OCI-LY1 (cell line): ENCODE results near the gene SLC17A3.

Experiments
- H2AFZ ChIP-seq: fragments of 200-600 bp; sonication (generic), shearing (Covaris generic); 2 replicates; pipeline ENCODE4 v1.6.0; 2014; ENCODE audit warnings: antibody characterized with exemption, mild to moderate bottlenecking, low read length
- H3F3A ChIP-seq: fragments of 200-600 bp; sonication (generic), shearing (Covaris generic); 2 replicates; pipeline ENCODE4 v1.6.0; 2014; ENCODE audit warnings: mild to moderate bottlenecking, antibody characterized with exemption, low read length, moderate library complexity; ENCODE audit not compliant: insufficient read depth
- H3K27ac ChIP-seq: fragments of 200-600 bp; sonication (generic); 2 replicates; pipeline ENCODE4 v1.5.1; 2014; ENCODE audit warnings: low read length, mixed run types, mild to moderate bottlenecking, low read depth; ENCODE audit not compliant: poor library complexity, severe bottlenecking
- H3K27me3 ChIP-seq: fragments of 200-600 bp; sonication (generic); 2 replicates; pipeline ENCODE4 v1.6.0; 2014; ENCODE audit warnings: antibody characterized with exemption, mild to moderate bottlenecking, low read length, moderate library complexity; ENCODE audit not compliant: insufficient read depth
- H3K36me3 ChIP-seq: fragments of 200-600 bp; sonication (generic); 2 replicates; pipeline ENCODE4 v1.6.1; 2014; ENCODE audit warnings: mild to moderate bottlenecking, antibody characterized with exemption, low read length, moderate library complexity, mixed read lengths; ENCODE audit not compliant: insufficient read depth
- H3K4me1 ChIP-seq: fragments of 200-600 bp; sonication (generic); 2 replicates; pipeline ENCODE4 v1.5.1; 2014; ENCODE audit warnings: mild to moderate bottlenecking, low read length, moderate library complexity; ENCODE audit not compliant: insufficient read depth, severe bottlenecking
- H3K4me2 ChIP-seq: fragments of 200-600 bp; sonication (generic), shearing (Covaris generic); 2 replicates; pipeline ENCODE4 v1.6.1; 2014; ENCODE audit warnings: low read length
- H3K4me3 ChIP-seq: fragments of 200-600 bp; sonication (generic); 2 replicates; pipeline ENCODE4 v1.5.1; 2014; ENCODE audit warnings: low read length, low read depth, mild to moderate bottlenecking, mixed read lengths; ENCODE audit not compliant: poor library complexity, severe bottlenecking
- H3K79me2 ChIP-seq: fragments of 200-600 bp; shearing (Covaris generic); 2 replicates; pipeline ENCODE4 v1.6.1; 2016; ENCODE audit warnings: mixed run types, low read length, mixed read lengths; ENCODE audit not compliant: insufficient read depth
- H3K9ac ChIP-seq: fragments of 200-600 bp; sonication (generic), shearing (Covaris generic); 2 replicates; pipeline ENCODE4 v1.6.1; 2014; ENCODE audit warnings: mild to moderate bottlenecking, low read length, mixed read lengths
- H3K9me2 ChIP-seq: fragments of 200-600 bp; sonication (generic), shearing (Covaris generic); 2 replicates; pipeline ENCODE4 v1.6.1; 2014; ENCODE audit warnings: low read depth, mild to moderate bottlenecking, low read length, mixed read lengths
- H3K9me3 ChIP-seq: fragments of 200-600 bp; shearing (Covaris generic); 2 replicates; pipeline ENCODE4 v1.6.1; 2014; ENCODE audit warnings: low read length, mixed read lengths
- H4K20me1 ChIP-seq: fragments of 200-600 bp; sonication (generic), shearing (Covaris generic); 2 replicates; pipeline ENCODE4 v1.6.0; 2016; ENCODE audit warnings: mild to moderate bottlenecking, low read length; ENCODE audit not compliant: insufficient read depth
- EZH2 ChIP-seq: fragments of 200-600 bp; sonication (generic), shearing (Covaris generic); IDR thresholded peaks from 2 replicates; pipeline ENCODE4 v1.8.0; 2017; ENCODE audit warnings: borderline replicate concordance, mixed run types, mild to moderate bottlenecking, antibody characterized with exemption, low read length, moderate library complexity, mixed read lengths
- TF ChIP-seq, protein P1 (sequence below): fragments of 200-600 bp; sonication (generic), shearing (Covaris generic); IDR thresholded peaks from 2 replicates; pipeline ENCODE4 v1.5.1; 2017; ENCODE audit warnings: mild to moderate bottlenecking, antibody characterized with exemption, low read length, moderate library complexity, mixed read lengths

The SLC17A3 gene

GRCh38 chr6:25874822-25875562 lies 949 bp upstream of the SLC17A3 start:
- no peaks in the 10 kb centered on the region for H3K79me2 ChIP-seq
- no peaks in the 10 kb centered on the region for H3K9me3 ChIP-seq
- H3K4me1 ChIP-seq = no peaks in the 10 kb centered on the region
- no peak overlapping the region for H3K27ac ChIP-seq
- no peaks in the 10 kb centered on the region for H4K20me1 ChIP-seq
- H3K9me2 ChIP-seq = no peaks in the 10 kb centered on the region
- no peaks in the 10 kb centered on the region for H3K36me3 ChIP-seq
- no peaks in the 10 kb centered on the region for H3K27me3 ChIP-seq
- H2AFZ ChIP-seq = no peak overlapping the region
- no peak overlapping the region for H3K4me3 ChIP-seq
- no peak overlapping the region for H3K4me2 ChIP-seq
- no peak overlapping the region for H3K9ac ChIP-seq
- H3F3A ChIP-seq = no peaks in the 10 kb centered on the region
- TF ChIP-seq, protein P1, sequence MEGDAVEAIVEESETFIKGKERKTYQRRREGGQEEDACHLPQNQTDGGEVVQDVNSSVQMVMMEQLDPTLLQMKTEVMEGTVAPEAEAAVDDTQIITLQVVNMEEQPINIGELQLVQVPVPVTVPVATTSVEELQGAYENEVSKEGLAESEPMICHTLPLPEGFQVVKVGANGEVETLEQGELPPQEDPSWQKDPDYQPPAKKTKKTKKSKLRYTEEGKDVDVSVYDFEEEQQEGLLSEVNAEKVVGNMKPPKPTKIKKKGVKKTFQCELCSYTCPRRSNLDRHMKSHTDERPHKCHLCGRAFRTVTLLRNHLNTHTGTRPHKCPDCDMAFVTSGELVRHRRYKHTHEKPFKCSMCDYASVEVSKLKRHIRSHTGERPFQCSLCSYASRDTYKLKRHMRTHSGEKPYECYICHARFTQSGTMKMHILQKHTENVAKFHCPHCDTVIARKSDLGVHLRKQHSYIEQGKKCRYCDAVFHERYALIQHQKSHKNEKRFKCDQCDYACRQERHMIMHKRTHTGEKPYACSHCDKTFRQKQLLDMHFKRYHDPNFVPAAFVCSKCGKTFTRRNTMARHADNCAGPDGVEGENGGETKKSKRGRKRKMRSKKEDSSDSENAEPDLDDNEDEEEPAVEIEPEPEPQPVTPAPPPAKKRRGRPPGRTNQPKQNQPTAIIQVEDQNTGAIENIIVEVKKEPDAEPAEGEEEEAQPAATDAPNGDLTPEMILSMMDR = no peak
- TF ChIP-seq EZH2 = no peak

- Histone ChIP-seq H3K9me3 (no peaks in the 10 kb centered on the region), H3K9me2 (no peaks in the 10 kb centered on the region), H3K9ac (no peak overlapping the region), H3K4me1 (no peaks in the 10 kb centered on the region), H3K79me2 (no peaks in the 10 kb centered on the region), H3K27me3 (no peaks in the 10 kb centered on the region), H3K36me3 (no peaks in the 10 kb centered on the region), H3K4me3 (no peak overlapping the region), H3K27ac (no peak overlapping the region), H3K4me2 (no peak overlapping the region), H3F3A (no peaks in the 10 kb centered on the region), H4K20me1 (no peaks in the 10 kb centered on the region), H2AFZ (no peak overlapping the region)
- TF ChIP-seq, protein P1 = no peak
- no peak for TF ChIP-seq EZH2
Observed at GRCh38 chr6:25872814-25873213, 1.2 kb downstream of the SLC17A3 start.

- H3F3A ChIP-seq = no peaks in the 10 kb centered on the region
- H3K9me2 ChIP-seq = no peaks in the 10 kb centered on the region
- H3K9me3 ChIP-seq = no peaks in the 10 kb centered on the region
- no peaks in the 10 kb centered on the region for H3K27me3 ChIP-seq
- no peak overlapping the region for H2AFZ ChIP-seq
- H3K4me3 ChIP-seq = no peak overlapping the region
- H3K4me2 ChIP-seq = no peak overlapping the region
- TF ChIP-seq, protein P1 = no peak
- TF ChIP-seq EZH2 = no peak
- no peaks in the 10 kb centered on the region for H3K79me2 ChIP-seq
- H4K20me1 ChIP-seq = no peaks in the 10 kb centered on the region
- H3K9ac ChIP-seq = no peak overlapping the region
- no peaks in the 10 kb centered on the region for H3K36me3 ChIP-seq
- no peaks in the 10 kb centered on the region for H3K4me1 ChIP-seq
- H3K27ac ChIP-seq = no peak overlapping the region
Observed at GRCh38 chr6:25869840-25870239, 4.2 kb downstream of the SLC17A3 start.
